NCI-H345 treated with DMSO at 0.1 percent for 48 hours (cell line): ENCODE results near the gene ZBTB16.

Source experiments
- DNase-seq: peaks from one replicate; lab custom pipeline; 2025; ENCODE audit not compliant: unreplicated experiment; lab: John Stamatoyannopoulos, UW

The ZBTB16 gene

DNA sequence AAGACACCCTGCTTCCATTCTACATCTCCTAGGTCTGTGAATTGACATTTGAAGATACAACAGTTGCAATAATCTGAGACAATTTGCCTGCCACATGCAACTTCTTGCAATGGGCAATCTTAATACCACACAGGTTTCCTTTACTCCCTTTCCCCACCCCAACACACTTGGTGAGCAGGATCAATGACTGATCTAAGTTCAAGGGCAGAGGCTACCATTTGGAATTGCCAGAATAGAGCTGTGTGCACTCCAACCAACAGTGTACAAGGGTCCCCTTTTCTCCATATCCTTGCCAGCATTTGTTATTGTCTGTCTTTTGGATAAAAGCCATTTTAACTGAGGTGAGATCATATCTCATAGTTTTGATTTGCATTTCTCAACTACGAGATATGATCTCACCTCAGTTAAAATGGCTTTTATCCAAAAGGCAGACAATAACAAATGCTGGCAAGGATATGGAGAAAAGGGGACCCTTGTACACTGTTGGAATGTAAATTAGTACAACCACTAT, 233.7 kb downstream of the ZBTB16 start:
- DNase-seq: no peak

- DNase-seq: no peak
Observed at GRCh38 chr11:114295676-114296604, 236.4 kb downstream of the ZBTB16 start, which contains the start of gene NNMT. NNMT (plus strand) TSS chr11:114296399; CDS start chr11:114296557, 158 bp downstream.

DNA sequence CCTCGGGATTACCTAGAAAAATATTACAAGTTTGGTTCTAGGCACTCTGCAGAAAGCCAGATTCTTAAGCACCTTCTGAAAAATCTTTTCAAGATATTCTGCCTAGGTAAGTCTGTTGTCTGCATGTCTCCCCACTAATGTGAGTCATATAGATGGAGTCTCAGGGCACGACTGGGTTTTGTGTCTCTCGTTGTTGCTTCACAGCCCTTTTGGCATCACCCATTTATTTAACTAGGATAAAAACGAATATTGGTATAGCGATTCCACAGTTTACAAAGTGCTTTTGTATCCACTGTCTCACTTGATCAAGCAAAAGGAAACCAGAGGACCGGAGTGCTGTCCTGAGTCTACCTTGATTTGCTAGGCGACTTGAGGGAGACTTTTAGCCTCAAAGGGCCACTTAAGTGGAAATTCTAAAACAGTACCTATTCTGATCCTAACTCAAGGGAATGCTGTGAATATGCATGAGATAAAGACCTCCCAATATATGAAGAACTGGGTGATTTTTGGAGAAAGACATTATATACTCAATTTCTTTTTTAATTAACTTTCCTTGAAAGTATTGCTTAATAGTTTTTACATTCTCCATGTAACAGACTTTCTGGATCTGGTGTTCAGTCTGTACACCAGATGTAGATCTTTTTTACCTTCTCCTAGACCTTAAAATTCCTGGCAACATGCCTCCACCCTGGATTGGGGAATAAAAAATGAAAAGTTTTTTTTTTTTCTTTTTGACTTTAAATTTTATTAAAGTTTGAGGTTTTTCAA, 237.3 kb downstream of the ZBTB16 start:
- no peak for DNase-seq

DNA sequence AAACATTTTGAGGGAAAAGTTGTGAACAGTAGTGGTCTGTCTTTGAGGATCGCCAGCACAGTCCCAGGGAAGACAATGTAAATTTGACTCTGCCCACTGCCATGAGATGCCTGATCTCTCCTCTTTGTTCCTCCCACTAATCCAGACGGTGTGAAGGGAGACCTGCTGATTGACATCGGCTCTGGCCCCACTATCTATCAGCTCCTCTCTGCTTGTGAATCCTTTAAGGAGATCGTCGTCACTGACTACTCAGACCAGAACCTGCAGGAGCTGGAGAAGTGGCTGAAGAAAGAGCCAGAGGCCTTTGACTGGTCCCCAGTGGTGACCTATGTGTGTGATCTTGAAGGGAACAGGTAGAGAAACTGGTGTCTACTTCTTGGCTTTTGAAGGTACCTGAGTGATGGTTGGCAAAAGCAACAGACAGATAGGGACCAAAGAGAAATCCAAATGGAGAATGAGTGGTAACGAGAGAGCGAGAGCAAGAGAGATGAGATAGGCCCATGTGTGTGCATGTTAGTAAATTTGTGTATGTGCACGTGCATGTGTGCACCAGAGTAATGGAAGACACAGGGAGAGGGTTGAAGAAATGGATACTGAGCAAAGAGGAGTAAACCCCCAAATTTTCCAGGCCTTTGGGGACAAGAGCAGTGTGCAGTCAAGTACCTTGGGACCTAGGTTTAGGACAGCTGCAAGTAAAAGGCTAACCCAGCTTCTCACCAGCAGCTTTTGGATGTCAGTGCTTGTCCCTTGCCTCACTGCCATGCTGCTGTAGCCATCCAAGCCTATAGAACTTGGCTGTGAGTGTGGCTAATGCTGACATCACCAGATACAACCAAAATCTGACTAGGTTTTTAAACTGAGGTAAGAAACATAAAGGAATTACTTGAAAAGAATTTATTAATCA, 238.5 kb downstream of the ZBTB16 start:
- no peak for DNase-seq

DNA sequence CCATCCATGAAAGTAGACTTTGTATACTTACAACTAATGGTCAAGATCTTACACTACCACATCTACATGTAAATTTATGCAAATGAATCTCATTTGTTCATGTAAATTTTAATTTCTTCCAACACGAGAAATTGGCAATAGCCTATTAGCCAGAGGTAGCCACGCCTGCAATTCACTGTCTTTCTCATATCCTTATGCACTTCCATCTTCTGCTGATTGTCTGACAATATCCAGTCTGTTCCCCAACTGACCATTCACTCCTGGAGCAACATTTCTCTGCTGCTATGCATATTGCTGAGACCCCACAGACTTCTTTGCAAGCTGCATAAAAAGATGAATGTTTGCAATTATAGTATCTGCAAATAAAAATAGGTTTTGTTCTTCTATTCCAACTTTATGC, 239.2 kb downstream of the ZBTB16 start:
- no peak for DNase-seq
